WERI-Rb-1 (cell line): ENCODE measurements around the gene YIPF6.
"Not testable (repeated sequence)": the region's sequence is repeated elsewhere in the genome, so short reads cannot be mapped to it uniquely, and the experiment has no call there.

Source experiments
- DNase-seq: peaks from one replicate; pipeline ENCODE4 v3.0.0-alpha.2; 2020
- H3K27ac ChIP-seq: fragments of 250-450 bp; sonication (Bioruptor Pico); 2 replicates; pipeline ENCODE4 v1.5.1; 2020; ENCODE audit warnings: mild to moderate bottlenecking, moderate library complexity
- H3K27me3 ChIP-seq: fragments of 250-450 bp; sonication (Bioruptor Pico); 2 replicates; pipeline ENCODE4 v1.5.1; 2021; ENCODE audit warnings: mild to moderate bottlenecking, low read depth, moderate library complexity; ENCODE audit not compliant: insufficient read depth, severe bottlenecking
- H3K36me3 ChIP-seq: fragments of 250-450 bp; sonication (Bioruptor Pico); 2 replicates; pipeline ENCODE4 v1.5.1; 2020; ENCODE audit warnings: mild to moderate bottlenecking, moderate library complexity
- H3K4me3 ChIP-seq: 2 replicates; pipeline ENCODE4 v1.5.1; 2011; ENCODE audit warnings: low read depth, mild to moderate bottlenecking, control low read depth, low read length
- H3K9me3 ChIP-seq: fragments of 250-450 bp; sonication (Bioruptor Pico); 2 replicates; pipeline ENCODE4 v1.5.1; 2021; ENCODE audit warnings: mild to moderate bottlenecking, moderate library complexity; ENCODE audit not compliant: severe bottlenecking
- CTCF ChIP-seq: IDR thresholded peaks from 2 replicates; pipeline ENCODE4 v1.5.1; 2011; ENCODE audit warnings: low read depth, mild to moderate bottlenecking, control low read depth, inconsistent platforms, low read length

Gene YIPF6

GRCh38 chrX:68536884-68537283, 38.0 kb downstream of the YIPF6 start:
- Histone ChIP-seq H3K4me3 (no peak overlapping the region), H3K9me3 (no peaks in the 10 kb centered on the region), H3K27ac (no peak overlapping the region), H3K27me3 (no peaks in the 10 kb centered on the region), H3K36me3 (no peaks in the 10 kb centered on the region)
- DNase-seq = no peak
- TF ChIP-seq CTCF = no peak

GRCh38 chrX:68550193-68550592, 51.3 kb downstream of the YIPF6 start:
- H3K27me3 ChIP-seq = no peaks in the 10 kb centered on the region
- no peak overlapping the region for H3K4me3 ChIP-seq
- TF ChIP-seq CTCF = no peak
- H3K36me3 ChIP-seq = no peaks in the 10 kb centered on the region
- no peak for DNase-seq
- H3K9me3 ChIP-seq = no peaks in the 10 kb centered on the region
- no peak overlapping the region for H3K27ac ChIP-seq

DNA sequence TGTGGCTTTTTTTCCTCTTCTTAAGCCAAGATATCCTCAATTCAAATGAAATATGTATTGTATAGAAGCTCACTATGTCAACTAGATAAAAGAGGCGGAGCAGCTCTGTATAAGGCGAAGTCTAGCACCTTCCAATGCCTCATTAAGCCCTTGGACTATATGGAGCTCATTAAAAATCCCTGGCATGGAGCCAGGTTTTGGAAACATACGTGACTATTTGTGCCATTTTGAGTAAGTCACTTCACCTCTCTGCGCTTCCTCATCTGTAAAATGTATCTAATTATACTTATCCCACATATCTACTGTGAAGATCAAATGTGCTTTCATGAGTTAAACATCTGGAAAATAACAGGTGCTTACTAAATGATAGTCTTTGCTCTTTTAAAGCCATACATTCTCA, 57.2 kb downstream of the YIPF6 start:
- no peak overlapping the region for H3K27ac ChIP-seq
- H3K27me3 ChIP-seq = no peaks in the 10 kb centered on the region
- no peaks in the 10 kb centered on the region for H3K36me3 ChIP-seq
- DNase-seq = no peak
- no peak for TF ChIP-seq CTCF
- no peak overlapping the region for H3K4me3 ChIP-seq
- no peaks in the 10 kb centered on the region for H3K9me3 ChIP-seq

DNA sequence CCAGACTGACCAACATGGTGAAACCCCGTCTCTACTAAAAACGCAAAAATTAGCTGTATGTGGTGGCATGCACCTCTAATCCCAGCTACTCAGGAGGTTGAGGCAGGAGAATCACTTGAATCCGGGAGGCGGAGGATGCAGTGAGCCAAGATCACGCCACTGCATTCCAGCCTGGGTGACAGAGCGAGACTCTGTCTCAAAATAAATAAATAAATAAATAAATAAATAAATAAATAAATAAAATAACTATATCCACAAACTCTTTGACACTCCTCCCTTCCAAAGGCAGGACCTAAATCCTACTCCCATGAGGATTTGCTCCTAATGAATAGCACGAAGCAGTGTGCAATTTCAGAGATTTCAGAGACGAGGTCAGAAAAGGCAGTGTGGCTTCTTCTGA, 58.3 kb downstream of the YIPF6 start:
- DNase-seq, H3K9me3 ChIP-seq, H3K27me3 ChIP-seq, H3K4me3 ChIP-seq, H3K36me3 ChIP-seq, H3K27ac ChIP-seq: not testable (repeated sequence)

DNA sequence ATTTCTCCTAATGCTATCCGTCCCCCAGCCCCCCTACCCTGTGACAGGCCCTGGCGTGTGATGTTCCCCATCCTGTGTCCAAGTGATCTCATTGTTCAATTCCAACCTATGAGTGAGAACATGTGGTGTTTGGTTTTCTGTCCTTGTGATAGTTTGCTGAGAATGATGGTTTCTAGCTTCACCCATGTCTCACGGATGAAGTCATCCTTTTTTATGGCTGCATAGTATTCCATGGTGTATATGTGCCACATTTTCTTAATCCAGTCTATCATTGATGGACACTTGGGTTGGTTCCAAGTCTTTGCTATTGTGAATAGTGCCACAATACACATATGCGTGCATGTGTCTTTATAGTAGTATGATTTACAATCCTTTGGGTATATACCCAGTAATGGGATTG, 61.1 kb downstream of the YIPF6 start:
- not testable (repeated sequence) for H3K4me3 ChIP-seq, DNase-seq, H3K27me3 ChIP-seq

DNA sequence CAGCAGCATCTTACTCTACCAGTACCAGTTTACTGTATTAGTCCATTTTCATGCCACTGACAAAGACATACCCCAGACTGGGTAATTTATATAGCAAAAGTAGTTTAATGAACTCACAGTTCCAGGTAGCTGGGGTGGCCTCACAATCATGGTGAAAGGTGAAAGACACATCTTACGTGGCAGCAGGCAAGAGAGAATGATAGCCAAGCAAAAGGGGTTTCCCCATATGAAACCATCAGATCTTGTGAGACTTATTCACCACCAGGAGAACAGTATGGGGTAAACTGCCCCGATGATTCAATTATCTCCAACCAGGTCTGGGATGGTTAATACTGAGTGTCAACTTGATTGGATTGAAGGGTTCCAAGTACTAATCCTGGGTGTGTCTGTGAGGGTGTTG, 69.3 kb downstream of the YIPF6 start:
- peaks cover 4% of the 10 kb centered on the region for H3K27me3 ChIP-seq

More for the DNA sequence above, 61.1 kb downstream of the YIPF6 start:
- H3K9me3 ChIP-seq, H3K36me3 ChIP-seq, H3K27ac ChIP-seq: not testable (repeated sequence)

More for the DNA sequence above, 69.3 kb downstream of the YIPF6 start:
- TF ChIP-seq CTCF = no peak
- DNase-seq = no peak
- H3K36me3 ChIP-seq = no peaks in the 10 kb centered on the region
- no peak overlapping the region for H3K4me3 ChIP-seq
- H3K9me3 ChIP-seq = no peaks in the 10 kb centered on the region
- H3K27ac ChIP-seq = no peak overlapping the region
